ENCODE results near the gene GPR137.

DNA sequence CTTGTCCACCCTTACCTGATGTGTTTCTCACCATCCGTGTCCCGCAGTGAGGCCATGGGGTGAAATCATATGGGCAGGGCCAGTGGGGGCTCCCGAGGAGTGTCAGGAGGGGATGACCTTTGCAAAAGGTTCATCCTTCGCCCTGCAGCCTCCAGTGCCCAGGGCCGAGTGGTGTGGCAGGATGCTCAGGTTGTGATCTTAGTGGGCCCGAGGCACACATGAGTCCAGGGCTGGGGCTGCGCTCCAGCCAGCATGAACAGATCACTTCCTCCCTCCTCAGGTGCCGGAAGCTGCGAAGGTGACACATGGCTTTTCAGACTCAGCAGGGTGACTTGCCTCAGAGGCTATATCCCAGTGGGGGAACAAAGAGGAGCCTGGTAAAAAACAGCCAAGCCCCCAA is 47.6 kb upstream of the GPR137 start:
- TF ChIP-seq, protein P1, sequence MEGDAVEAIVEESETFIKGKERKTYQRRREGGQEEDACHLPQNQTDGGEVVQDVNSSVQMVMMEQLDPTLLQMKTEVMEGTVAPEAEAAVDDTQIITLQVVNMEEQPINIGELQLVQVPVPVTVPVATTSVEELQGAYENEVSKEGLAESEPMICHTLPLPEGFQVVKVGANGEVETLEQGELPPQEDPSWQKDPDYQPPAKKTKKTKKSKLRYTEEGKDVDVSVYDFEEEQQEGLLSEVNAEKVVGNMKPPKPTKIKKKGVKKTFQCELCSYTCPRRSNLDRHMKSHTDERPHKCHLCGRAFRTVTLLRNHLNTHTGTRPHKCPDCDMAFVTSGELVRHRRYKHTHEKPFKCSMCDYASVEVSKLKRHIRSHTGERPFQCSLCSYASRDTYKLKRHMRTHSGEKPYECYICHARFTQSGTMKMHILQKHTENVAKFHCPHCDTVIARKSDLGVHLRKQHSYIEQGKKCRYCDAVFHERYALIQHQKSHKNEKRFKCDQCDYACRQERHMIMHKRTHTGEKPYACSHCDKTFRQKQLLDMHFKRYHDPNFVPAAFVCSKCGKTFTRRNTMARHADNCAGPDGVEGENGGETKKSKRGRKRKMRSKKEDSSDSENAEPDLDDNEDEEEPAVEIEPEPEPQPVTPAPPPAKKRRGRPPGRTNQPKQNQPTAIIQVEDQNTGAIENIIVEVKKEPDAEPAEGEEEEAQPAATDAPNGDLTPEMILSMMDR (IDR thresholded peaks at IDR 0.05): no peak
- no peak for TF ChIP-seq POLR2A (IDR thresholded peaks at IDR 0.05)

All from tibial nerve (tissue), 3 donors.